T-cell (primary cell): ENCODE measurements around the gene TMEM190. TPM values are rescaled to one million over a fixed set of nuclear protein-coding genes. Genes with fewer than 3 reads are reported as not detected.

ENCODE experiments used
- total RNA-seq, 35 experiments: library from RNA in 6 of 35; stranded (reverse) in 6 of 35; fragments of 120-200 nt in 1 of 35; gene quantifications; one replicate each; pipeline versions ENCODE4 v1.2.1 to v1.2.4 and lab custom pipeline; 2013 to 2026

TMEM190 gene
- total RNA-seq, 5 donors from 2014 or later (not counting 1 experiment from before 2014, with no cell fraction given): not detected

Other genes with a start within 250 kb of the TMEM190 start
- gene TNNT1, start 227.6 kb upstream of the TMEM190 start, total RNA-seq: under 1 TPM in 2 of 5 donors, not detected in 3; 0.36 to 0.76 TPM
- not detected for gene TNNI3, start 219.1 kb upstream of the TMEM190 start, total RNA-seq
- gene DNAAF3, start 210.2 kb upstream of the TMEM190 start, total RNA-seq: not detected
- gene SYT5, start 196.5 kb upstream of the TMEM190 start, total RNA-seq: 1 to 10 TPM in 2 of 5 donors, not detected in 3; 2.7 to 2.9 TPM
- 1 to 10 TPM in 1 of 5 donors, under 1 TPM in 2, not detected in 2; 0.16 to 1.1 (median 0.51) TPM for gene PTPRH, start 167.3 kb upstream of the TMEM190 start, total RNA-seq
- 10 to 100 TPM; 10.6 to 22.4 (median 18.2) TPM for gene TMEM86B, start 148.1 kb upstream of the TMEM190 start, total RNA-seq
- gene PPP6R1, start 117.8 kb upstream of the TMEM190 start, total RNA-seq: 100 to 1,000 TPM; 173 to 208 (median 194) TPM
- gene HSPBP1, start 96.7 kb upstream of the TMEM190 start, total RNA-seq: 10 to 100 TPM; 16.8 to 27.6 (median 24.7) TPM
- 1 to 10 TPM; 2.9 to 5.8 (median 3.9) TPM for gene BRSK1, start 92.8 kb upstream of the TMEM190 start, total RNA-seq
- gene TMEM150B, start 51.5 kb upstream of the TMEM190 start, total RNA-seq: under 1 TPM in 1 of 5 donors, not detected in 4; 0.47 TPM
- gene KMT5C, start 37.0 kb upstream of the TMEM190 start, total RNA-seq: 10 to 100 TPM; 24.4 to 71.8 (median 30.7) TPM
- gene COX6B2, start 22.1 kb upstream of the TMEM190 start, total RNA-seq: under 1 TPM in 2 of 5 donors, not detected in 3; 0.12 to 0.51 TPM
- gene GARIN5B, start 13.6 kb upstream of the TMEM190 start, total RNA-seq: not detected
- under 1 TPM in 2 of 5 donors, not detected in 3; 0.53 to 0.96 TPM for gene IL11, start 6.4 kb upstream of the TMEM190 start, total RNA-seq
- gene TMEM238, start 7.5 kb downstream of the TMEM190 start, total RNA-seq: 10 to 100 TPM; 10.8 to 23.2 (median 20.0) TPM
- gene RPL28, start 9.1 kb downstream of the TMEM190 start, total RNA-seq: 1,000 to 10,000 TPM; 3,465 to 4,436 (median 4,286) TPM
- 10 to 100 TPM; 27.5 to 75.2 (median 35.1) TPM for gene UBE2S, start 31.0 kb downstream of the TMEM190 start, total RNA-seq
- gene SHISA7, start 66.5 kb downstream of the TMEM190 start, total RNA-seq: not detected
- 10 to 100 TPM in 3 of 5 donors, 1 to 10 TPM in 2; 6.8 to 18.9 (median 14.7) TPM for gene ISOC2, start 84.8 kb downstream of the TMEM190 start, total RNA-seq
- not detected for gene C19orf85, start 87.9 kb downstream of the TMEM190 start, total RNA-seq
- 10 to 100 TPM; 14.2 to 24.1 (median 16.2) TPM for gene ZNF628, start 99.8 kb downstream of the TMEM190 start, total RNA-seq
- gene NAT14, start 108.4 kb downstream of the TMEM190 start, total RNA-seq: 10 to 100 TPM in 1 of 5 donors, 1 to 10 TPM in 4; 6.3 to 10.4 (median 8.1) TPM
- gene SSC5D, start 111.6 kb downstream of the TMEM190 start, total RNA-seq: 1 to 10 TPM in 2 of 5 donors, under 1 TPM in 3; 0.38 to 1.3 (median 0.66) TPM
- gene SBK2, start 160.3 kb downstream of the TMEM190 start, total RNA-seq: not detected
- gene SBK3, start 168.7 kb downstream of the TMEM190 start, total RNA-seq: not detected
- 10 to 100 TPM in 3 of 5 donors, 1 to 10 TPM in 2; 5.4 to 13.3 (median 10.0) TPM for gene ZNF579, start 204.0 kb downstream of the TMEM190 start, total RNA-seq
- gene FIZ1, start 222.7 kb downstream of the TMEM190 start, total RNA-seq: 10 to 100 TPM in 4 of 5 donors, 1 to 10 TPM in 1; 9.8 to 27.7 (median 19.0) TPM
- 10 to 100 TPM; 14.9 to 42.2 (median 33.4) TPM for gene ZNF524, start 223.5 kb downstream of the TMEM190 start, total RNA-seq
- 10 to 100 TPM; 16.3 to 29.4 (median 27.3) TPM for gene ZNF865, start 228.8 kb downstream of the TMEM190 start, total RNA-seq
- 10 to 100 TPM in 2 of 5 donors, 1 to 10 TPM in 3; 7.2 to 13.3 (median 8.2) TPM for gene ZNF784, start 247.7 kb downstream of the TMEM190 start, total RNA-seq